Thyroid gland (tissue), 4 donors: ENCODE data around the gene THRB.

Experiments
- POLR2A ChIP-seq, 2 donors: fragments of 450-650 bp; IDR thresholded peaks; one replicate each; pipeline ENCODE4 v1.6.1; 2017; ENCODE audit warnings: antibody characterized with exemption in 2 of 2, mild to moderate bottlenecking in 2 of 2, moderate library complexity in 1 of 2
- TF ChIP-seq, protein P1 (sequence below), 6 experiments: fragments of 200-600 bp in 3 of 6; fragments of 450-650 bp in 3 of 6; sonication (generic) in 3 of 6; IDR thresholded peaks; one replicate each; pipeline ENCODE4 v1.5.1; 2016 to 2019; ENCODE audit warnings: antibody characterized with exemption in 6 of 6, mild to moderate bottlenecking in 2 of 6, inconsistent platforms in 1 of 6, moderate library complexity in 1 of 6

GRCh38 chr3:24487325-24488262 is 7.1 kb downstream of the THRB start:
- TF ChIP-seq, protein P1, sequence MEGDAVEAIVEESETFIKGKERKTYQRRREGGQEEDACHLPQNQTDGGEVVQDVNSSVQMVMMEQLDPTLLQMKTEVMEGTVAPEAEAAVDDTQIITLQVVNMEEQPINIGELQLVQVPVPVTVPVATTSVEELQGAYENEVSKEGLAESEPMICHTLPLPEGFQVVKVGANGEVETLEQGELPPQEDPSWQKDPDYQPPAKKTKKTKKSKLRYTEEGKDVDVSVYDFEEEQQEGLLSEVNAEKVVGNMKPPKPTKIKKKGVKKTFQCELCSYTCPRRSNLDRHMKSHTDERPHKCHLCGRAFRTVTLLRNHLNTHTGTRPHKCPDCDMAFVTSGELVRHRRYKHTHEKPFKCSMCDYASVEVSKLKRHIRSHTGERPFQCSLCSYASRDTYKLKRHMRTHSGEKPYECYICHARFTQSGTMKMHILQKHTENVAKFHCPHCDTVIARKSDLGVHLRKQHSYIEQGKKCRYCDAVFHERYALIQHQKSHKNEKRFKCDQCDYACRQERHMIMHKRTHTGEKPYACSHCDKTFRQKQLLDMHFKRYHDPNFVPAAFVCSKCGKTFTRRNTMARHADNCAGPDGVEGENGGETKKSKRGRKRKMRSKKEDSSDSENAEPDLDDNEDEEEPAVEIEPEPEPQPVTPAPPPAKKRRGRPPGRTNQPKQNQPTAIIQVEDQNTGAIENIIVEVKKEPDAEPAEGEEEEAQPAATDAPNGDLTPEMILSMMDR (IDR thresholded peaks at IDR 0.05) = no peak
- TF ChIP-seq POLR2A (IDR thresholded peaks at IDR 0.05) = no peak
